HepG2 (cell line): ENCODE results near the gene CTBP1. TPM values are rescaled to one million over a fixed set of nuclear protein-coding genes. Genes with fewer than 3 reads are reported as not detected.

Source experiments
- HBP1 ChIP-seq: IDR thresholded peaks from 2 replicates; pipeline ENCODE4 v1.6.1; 2016; ENCODE audit warnings: low read depth, control low read depth
- KDM1A ChIP-seq: IDR thresholded peaks from 2 replicates; pipeline ENCODE4 v1.6.1; 2016; ENCODE audit warnings: missing compliant biosample characterization
- PHB2 ChIP-seq: fragments of 450-650 bp; IDR thresholded peaks from 2 replicates; pipeline ENCODE4 v1.6.1; 2018; ENCODE audit not compliant: partially characterized antibody
- SP4 ChIP-seq: sonication (generic); formaldehyde crosslinking; IDR thresholded peaks from 2 replicates; pipeline ENCODE4 v1.8.1; 2023; ENCODE audit warnings: mild to moderate bottlenecking, missing genetic modification reagents
- TCF7L2 ChIP-seq: IDR thresholded peaks from 2 replicates; pipeline ENCODE4 v1.6.1; 2011; ENCODE audit warnings: mild to moderate bottlenecking, low read depth, low read length, moderate library complexity
- TRAFD1 ChIP-seq: sonication (generic); formaldehyde crosslinking; IDR thresholded peaks from 2 replicates; pipeline ENCODE4 v1.5.1; 2020; ENCODE audit warnings: missing genetic modification reagents, mild to moderate bottlenecking, borderline replicate concordance
- ZNF558 ChIP-seq: sonication (generic); formaldehyde crosslinking; IDR thresholded peaks from 2 replicates; pipeline ENCODE4 v1.9.0; 2022; ENCODE audit warnings: mild to moderate bottlenecking, missing genetic modification reagents, borderline replicate concordance
- ZNF790 ChIP-seq: sonication (generic); formaldehyde crosslinking; IDR thresholded peaks from 2 replicates; pipeline ENCODE4 v1.8.0; 2022; ENCODE audit warnings: missing genetic modification reagents, mild to moderate bottlenecking, borderline replicate concordance
- polyA plus RNA-seq, 8 experiments: library from polyadenylated mRNA; depleted of rRNA in 3 of 8; stranded (reverse) in 7 of 8; unstranded in 1 of 8; fragments of >200 nt; fragmentation: Illumina TruSeq in 4 of 8; extraction: Trizol in 4 of 8; gene quantifications; 2 replicates each; pipeline versions ENCODE4 v1.2.1 to v1.2.3, GENCODE V29; 2011 to 2016; ENCODE audit warnings: low read depth in 4 of 8, missing spikeins in 1 of 8, mixed read lengths in 1 of 8; ENCODE audit not compliant: insufficient read depth in 1 of 8
- total RNA-seq, 5 experiments: library from RNA; depleted of rRNA; stranded (reverse); fragments of >200 nt; fragmentation: Illumina TruSeq; extraction: Trizol; gene quantifications; 2 replicates each; pipeline ENCODE4 v1.2.3, GENCODE V29; 2016; ENCODE audit warnings: low read depth in 1 of 5
- TF ChIP-seq, protein P1 (sequence below): sonication (generic); formaldehyde crosslinking; IDR thresholded peaks from 2 replicates; pipeline ENCODE4 v1.4.0; 2020; ENCODE audit warnings: missing genetic modification reagents

CTBP1 gene
- total and polyA plus RNA-seq, 2 of the 13 experiments (the other 11 are each of a cell fraction or from before 2014, with no cell fraction given): 78.5 to 112 TPM

DNA sequence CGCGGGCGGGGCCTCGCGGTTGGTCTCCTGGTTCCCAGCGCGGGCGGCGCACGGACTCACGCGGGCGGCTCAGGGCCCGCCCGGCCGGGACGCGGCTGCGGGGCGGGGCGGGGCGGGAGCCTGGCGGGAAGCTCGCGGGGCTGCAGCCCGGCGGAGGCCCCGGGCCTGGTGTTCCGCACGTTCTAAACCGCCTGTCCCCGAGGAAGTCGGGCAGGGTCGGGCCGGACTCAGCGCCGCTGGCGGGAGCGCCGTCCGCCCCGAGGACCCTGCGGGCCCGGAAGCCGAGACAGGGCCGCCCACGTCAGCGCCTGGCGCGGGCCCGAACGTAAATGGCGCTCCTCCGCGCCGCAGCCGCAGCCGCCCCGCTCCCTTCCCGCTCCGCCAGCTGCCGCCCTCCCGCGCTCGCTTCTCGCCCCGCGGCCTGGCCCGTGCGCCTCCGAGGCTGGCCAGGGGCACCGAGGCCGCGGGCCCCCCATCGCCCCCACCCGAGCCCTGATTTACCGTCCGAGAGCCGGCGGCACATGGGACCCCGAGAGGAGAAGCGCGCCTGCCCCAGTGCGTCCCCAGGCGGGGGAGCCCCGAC is 309 bp upstream of the CTBP1 start (continued):
- TF ChIP-seq ZNF558 (peak; percentile 9; the same call in 1 of the 2 replicates), TRAFD1 (CRISPR knock-in tag) (no peak), TCF7L2 (no peak), SP4 (peak; percentile 78), ZNF790 (CRISPR knock-in tag) (peak; percentile 62; the same call in 1 of the 2 replicates), HBP1 (CRISPR knock-in tag) (0 out of 2 replicates have a peak, but pooled peaks have one; percentile 34), KDM1A (no peak), PHB2 (no peak)
- TF ChIP-seq, protein P1, sequence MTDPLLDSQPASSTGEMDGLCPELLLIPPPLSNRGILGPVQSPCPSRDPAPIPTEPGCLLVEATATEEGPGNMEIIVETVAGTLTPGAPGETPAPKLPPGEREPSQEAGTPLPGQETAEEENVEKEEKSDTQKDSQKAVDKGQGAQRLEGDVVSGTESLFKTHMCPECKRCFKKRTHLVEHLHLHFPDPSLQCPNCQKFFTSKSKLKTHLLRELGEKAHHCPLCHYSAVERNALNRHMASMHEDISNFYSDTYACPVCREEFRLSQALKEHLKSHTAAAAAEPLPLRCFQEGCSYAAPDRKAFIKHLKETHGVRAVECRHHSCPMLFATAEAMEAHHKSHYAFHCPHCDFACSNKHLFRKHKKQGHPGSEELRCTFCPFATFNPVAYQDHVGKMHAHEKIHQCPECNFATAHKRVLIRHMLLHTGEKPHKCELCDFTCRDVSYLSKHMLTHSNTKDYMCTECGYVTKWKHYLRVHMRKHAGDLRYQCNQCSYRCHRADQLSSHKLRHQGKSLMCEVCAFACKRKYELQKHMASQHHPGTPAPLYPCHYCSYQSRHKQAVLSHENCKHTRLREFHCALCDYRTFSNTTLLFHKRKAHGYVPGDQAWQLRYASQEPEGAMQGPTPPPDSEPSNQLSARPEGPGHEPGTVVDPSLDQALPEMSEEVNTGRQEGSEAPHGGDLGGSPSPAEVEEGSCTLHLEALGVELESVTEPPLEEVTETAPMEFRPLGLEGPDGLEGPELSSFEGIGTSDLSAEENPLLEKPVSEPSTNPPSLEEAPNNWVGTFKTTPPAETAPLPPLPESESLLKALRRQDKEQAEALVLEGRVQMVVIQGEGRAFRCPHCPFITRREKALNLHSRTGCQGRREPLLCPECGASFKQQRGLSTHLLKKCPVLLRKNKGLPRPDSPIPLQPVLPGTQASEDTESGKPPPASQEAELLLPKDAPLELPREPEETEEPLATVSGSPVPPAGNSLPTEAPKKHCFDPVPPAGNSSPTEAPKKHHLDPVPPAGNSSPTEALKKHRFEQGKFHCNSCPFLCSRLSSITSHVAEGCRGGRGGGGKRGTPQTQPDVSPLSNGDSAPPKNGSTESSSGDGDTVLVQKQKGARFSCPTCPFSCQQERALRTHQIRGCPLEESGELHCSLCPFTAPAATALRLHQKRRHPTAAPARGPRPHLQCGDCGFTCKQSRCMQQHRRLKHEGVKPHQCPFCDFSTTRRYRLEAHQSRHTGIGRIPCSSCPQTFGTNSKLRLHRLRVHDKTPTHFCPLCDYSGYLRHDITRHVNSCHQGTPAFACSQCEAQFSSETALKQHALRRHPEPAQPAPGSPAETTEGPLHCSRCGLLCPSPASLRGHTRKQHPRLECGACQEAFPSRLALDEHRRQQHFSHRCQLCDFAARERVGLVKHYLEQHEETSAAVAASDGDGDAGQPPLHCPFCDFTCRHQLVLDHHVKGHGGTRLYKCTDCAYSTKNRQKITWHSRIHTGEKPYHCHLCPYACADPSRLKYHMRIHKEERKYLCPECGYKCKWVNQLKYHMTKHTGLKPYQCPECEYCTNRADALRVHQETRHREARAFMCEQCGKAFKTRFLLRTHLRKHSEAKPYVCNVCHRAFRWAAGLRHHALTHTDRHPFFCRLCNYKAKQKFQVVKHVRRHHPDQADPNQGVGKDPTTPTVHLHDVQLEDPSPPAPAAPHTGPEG (CRISPR knock-in tag): peak; percentile 99
